ENCODE results near the gene PLAGL1. TPM values are rescaled to one million over a fixed set of nuclear protein-coding genes. Genes with fewer than 3 reads are reported as not detected.

The PLAGL1 gene
- polyA plus RNA-seq, 3 donors: 80.4 to 114 (median 109) TPM

DNA sequence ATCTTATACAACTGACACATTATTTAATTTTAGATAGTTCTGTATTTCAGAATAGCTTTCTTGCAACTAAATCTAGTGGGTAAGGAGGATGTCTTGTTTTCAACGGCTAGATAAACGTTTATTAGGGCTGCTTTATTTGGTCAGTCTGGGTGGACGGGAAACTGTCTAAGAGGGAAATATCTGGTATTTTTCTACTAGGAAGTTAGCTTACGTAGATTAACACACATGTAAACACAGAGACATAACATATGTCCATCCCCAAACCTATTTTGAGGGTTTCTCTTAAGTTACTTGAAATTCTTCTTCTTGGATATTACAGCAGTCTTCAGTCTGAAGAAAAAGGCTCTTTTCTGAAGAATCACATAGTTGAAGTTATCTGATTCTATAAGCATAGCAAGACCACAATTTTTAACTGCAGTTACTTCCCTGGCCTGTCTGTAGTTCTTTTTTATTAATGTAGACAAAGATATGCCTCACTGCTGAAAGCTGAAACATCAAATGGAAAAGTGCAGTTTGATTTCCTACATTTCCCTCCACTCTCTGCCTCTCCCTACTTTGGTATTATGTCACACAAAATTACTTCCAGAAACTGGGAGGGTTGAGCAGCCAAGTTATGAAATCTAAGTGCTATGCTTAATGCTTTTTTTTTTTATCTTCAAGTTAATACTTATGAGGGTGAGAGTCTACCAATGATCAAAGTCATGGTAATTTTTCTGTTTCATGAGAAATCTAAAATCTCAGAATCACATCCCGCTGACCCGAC is 37.4 kb downstream of the PLAGL1 start:
- DNase-seq: no peak

DNA sequence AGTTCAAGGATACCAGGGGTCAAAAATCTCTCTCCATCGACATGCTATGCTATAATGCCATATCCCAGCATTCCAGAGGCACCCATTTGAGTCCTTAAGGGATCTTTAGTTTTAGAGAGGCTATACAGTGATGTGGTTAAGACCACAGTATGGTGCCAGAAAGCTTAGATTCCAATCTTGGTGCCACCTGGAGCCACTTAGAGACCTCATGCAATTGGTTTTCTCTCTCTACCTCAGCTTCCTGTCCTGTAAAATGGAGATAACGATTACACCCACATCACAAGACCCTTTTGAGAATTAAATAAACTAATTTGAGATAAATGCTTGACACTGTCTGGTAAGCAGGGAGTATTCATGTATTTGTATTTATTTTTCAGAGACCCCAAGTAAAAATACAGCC is 39.0 kb downstream of the PLAGL1 start:
- no peak for DNase-seq

- no peak for DNase-seq
Observed at GRCh38 chr6:143967706-143968376, 40.2 kb downstream of the PLAGL1 start.

DNA sequence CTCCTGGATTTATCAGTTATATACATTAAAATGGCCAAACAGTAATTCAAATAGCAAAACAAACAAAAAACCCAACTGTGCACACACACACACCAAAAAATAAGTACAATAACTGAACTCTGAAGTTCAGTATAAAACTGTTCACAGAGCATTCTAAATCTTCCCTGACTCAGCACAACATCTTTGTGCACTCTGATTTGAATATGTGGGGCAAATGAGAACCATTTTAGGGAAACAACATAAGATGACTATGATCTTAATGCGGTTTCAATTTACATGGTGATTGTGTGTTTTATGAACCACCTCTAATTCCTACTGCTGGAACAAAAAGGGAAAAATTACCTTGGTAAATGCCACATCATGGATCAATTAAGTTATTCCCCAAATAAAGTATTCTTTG is 41.7 kb downstream of the PLAGL1 start:
- no peak for DNase-seq

GRCh38 chr6:143965503-143966171 is 42.4 kb downstream of the PLAGL1 start:
- no peak for DNase-seq

GRCh38 chr6:143964674-143965081 is 43.4 kb downstream of the PLAGL1 start:
- no peak for DNase-seq

DNA sequence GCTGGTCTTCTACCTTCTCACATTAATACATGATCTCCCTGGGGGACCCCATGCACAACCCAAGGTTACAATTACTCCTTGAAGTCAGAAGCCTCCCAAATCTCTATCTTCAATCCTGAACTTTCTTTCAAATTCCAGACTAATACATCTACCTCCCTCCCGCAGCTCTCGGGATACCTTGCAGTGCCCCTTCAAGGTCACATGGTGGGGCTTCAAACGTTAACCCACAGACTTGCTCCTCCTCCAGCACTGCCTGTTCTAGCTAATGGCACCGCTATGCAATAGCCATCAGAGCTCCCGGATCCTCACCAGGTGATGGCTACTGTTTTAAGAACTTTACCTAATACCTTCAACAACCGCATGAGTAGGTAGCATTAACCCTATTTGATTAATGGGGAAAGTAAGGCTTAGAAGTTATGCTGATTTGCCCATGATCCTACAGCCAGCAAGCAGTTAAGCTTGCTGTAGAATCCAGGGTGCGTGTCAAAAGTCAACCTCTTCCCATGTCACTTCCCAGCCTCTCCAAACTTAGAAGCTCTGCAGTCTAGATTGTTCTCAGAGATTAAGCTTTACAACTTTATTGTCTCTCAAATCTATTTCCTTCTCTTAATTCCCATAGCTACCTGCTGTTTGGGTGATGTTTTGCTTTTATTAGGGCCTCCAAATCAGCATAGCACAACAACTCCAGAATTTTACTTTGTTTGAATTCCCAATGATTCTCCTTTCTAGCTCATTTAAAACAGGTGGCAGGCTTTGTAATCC is 44.7 kb downstream of the PLAGL1 start:
- DNase-seq: no peak

GRCh38 chr6:143961886-143962878 is 45.9 kb downstream of the PLAGL1 start:
- DNase-seq: no peak

DNA sequence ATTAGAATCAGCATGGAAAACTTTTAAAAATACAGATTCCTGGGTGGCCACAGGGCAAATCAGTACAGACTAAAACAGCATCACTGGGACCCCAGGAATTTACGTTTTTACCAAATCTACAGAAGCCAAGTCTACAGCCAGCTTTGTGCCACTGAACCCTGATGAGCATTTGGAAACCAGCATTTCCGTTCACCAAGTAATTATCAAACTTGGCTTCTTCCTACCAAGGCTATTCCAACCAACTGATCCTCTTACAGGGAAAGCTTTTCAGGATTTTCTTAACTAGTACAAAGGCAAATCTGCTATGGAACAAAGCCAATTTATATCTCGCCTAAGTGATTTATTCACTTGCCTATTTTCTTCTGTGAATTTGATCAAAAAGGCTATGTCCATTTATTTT is 47.0 kb downstream of the PLAGL1 start:
- DNase-seq: no peak

DNA sequence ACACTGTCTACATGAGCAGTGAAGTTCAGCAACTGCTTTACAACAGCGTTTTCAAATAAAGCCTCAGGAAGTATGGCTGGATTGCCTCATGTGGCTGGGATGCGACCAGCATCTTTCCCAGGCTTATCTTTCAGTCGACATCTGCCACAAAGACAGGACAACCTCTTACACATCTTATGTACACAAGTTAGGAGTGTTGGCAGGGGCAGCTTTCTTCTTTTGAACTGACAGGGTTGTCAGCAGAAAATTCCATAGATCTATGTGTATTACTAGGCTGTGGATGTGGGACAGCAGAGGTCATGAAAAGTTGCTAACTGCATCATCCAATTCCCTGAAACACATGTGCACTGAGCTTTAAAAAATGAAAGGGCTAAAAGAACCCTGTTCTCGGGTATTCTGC is 48.1 kb downstream of the PLAGL1 start:
- no peak for DNase-seq

DNA sequence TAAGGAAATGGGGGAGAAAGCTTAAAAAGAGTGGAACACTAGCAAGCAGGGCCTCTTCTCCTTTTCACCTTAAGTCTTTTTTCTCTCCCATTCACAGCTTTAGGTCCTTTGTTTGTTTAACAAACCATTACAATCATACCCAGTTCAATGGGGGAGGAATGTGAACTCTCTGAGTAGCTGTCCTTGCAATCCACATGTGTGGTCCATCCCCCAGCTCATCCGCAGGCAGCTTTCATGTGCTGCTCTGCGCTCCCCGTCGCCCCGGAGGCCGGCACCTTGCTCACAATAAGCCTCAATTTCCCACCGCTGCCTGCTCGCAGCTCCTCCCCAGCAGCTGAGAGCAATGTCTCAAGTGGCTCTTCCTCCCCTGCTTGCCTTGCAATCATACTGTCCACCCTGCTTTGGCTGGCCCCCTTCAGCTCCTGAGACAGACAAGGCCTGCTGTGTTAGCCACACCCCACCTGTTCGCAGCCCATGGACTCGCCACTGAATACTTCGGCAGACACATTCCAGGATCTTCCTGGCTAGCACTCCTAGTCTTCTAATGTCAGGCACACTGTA is 49.1 kb downstream of the PLAGL1 start:
- no peak for DNase-seq

GRCh38 chr6:143957679-143958274 is 50.3 kb downstream of the PLAGL1 start:
- no peak for DNase-seq

- DNase-seq: no peak
Observed at GRCh38 chr6:143955971-143956370, 52.1 kb downstream of the PLAGL1 start.

GRCh38 chr6:143953922-143954321 is 54.1 kb downstream of the PLAGL1 start:
- DNase-seq: no peak

- no peak for DNase-seq
Observed at GRCh38 chr6:143952947-143953701, 54.9 kb downstream of the PLAGL1 start.

DNA sequence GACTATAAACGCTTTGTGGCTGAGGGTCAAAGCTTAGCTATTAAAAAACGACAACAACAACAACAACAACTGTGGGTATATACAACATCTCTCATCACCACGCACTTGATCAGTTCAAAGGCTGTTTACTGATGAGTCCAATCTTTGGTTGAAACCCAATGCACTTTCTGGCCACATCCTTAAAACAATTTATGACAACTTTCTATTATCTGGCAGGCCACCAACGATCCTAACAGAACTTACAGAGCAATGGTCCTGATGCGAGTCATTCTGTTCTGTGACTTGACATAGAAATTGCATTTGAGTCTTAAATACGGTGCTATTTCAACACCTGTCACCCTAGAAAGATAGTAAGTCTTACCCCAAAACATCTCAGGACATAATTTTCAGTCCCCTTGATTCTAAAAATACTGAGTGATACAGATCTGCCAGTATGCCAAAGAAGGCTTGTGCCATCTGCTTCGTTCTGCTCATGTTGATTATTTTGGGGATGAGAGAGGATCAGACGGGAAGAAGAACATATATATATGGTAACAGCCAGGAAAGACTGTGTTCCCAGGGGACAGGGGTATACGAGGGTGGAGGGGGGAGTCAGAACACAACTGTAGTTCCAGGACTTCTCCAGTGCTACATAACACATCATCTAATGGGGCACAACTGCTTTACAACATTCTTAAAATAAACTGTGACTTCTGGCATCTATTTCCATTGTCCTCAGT is 55.8 kb downstream of the PLAGL1 start:
- no peak for DNase-seq

GRCh38 chr6:143950875-143951274 is 57.2 kb downstream of the PLAGL1 start:
- DNase-seq: no peak

GRCh38 chr6:143949962-143950361 is 58.1 kb downstream of the PLAGL1 start:
- DNase-seq: no peak

DNA sequence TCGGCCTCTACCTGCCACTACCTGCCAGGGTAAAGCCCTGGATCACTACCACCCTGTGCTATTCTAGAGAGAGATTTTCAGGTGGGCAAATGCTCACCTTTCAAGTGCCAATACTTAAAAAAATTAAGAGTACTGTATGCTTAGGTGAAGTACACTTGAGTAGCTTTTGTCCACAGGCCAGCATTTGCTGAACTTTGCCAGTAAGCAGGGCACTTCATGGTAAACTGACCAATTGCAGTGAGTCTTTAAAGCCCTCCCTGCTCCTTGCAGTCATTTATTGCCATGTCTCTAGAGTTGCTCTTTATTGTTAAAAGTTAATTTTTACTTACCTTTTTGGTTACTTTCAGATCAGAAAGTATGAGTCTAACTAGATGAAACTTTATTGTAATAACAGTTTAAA is 58.5 kb downstream of the PLAGL1 start:
- DNase-seq: no peak

Measured in renal pelvis (tissue), 4 donors.